Activated CD4-positive, alpha-beta T cell treated with anti-CD3 and anti-CD28 coated beads, Interleukin-2, amount 10 ng/mL, durations not matched to agents 7 days and 5 days (primary cell): ENCODE data around the gene CYS1. TPM values are rescaled to one million over a fixed set of nuclear protein-coding genes. Genes with fewer than 3 reads are reported as not detected.

Experiments used
- CTCF ChIA-PET: fragments of 350-600 bp; sonication (Branson Sonifier 250); formaldehyde crosslinking; loops from one replicate; lab custom pipeline; 2021; ENCODE audit warnings: antibody characterized with exemption; lab: Charles Lee
- POLR2A ChIA-PET: fragments of 350-600 bp; sonication (Branson Sonifier 250); formaldehyde crosslinking; loops from one replicate; lab custom pipeline; 2021; ENCODE audit warnings: antibody characterized with exemption; lab: Charles Lee
- DNase-seq: peaks from one replicate; pipeline ENCODE4 v3.0.0-alpha.2; 2020
- H3K27ac Mint-ChIP-seq: one replicate; pipeline ENCODE4 v1.8.0; 2021; ENCODE audit warnings: mild to moderate bottlenecking, moderate library complexity, mixed read lengths
- H3K27me3 Mint-ChIP-seq: one replicate; pipeline ENCODE4 v1.8.0; 2021; ENCODE audit warnings: mixed read lengths
- H3K36me3 Mint-ChIP-seq: one replicate; pipeline ENCODE4 v1.8.0; 2021; ENCODE audit warnings: low read depth, mixed read lengths
- H3K4me1 Mint-ChIP-seq: one replicate; pipeline ENCODE4 v1.8.0; 2021; ENCODE audit warnings: mixed read lengths
- H3K4me3 Mint-ChIP-seq: one replicate; pipeline ENCODE4 v1.8.0; 2021; ENCODE audit warnings: mild to moderate bottlenecking, moderate library complexity, mixed read lengths
- H3K9me3 Mint-ChIP-seq: one replicate; pipeline ENCODE4 v1.8.0; 2021; ENCODE audit warnings: mixed read lengths
- total RNA-seq, 2 experiments: library from RNA; stranded (reverse); gene quantifications; one replicate each; pipeline ENCODE4 v1.2.3, GENCODE V29; 2021

The CYS1 gene
- total RNA-seq, 2 experiments from 2014 or later, result 0.15 to 0.17 TPM

- H3K9me3 Mint-ChIP-seq, result peaks cover 4% of the 10 kb centered on the region
- H3K27ac Mint-ChIP-seq, result no peak overlapping the region
- peaks cover 7% of the 10 kb centered on the region for H3K4me1 Mint-ChIP-seq
- POLR2A ChIA-PET, result no interaction called here
- DNase-seq, result no peak
- CTCF ChIA-PET, result interaction anchor here (1.3 kb wide), 1 partner anchor 344 kb away, joined by 3 read pairs; no protein-coding TSS in a partner anchor
- no peaks in the 10 kb centered on the region for H3K36me3 Mint-ChIP-seq
- H3K27me3 Mint-ChIP-seq, result peaks cover 4% of the 10 kb centered on the region
- H3K4me3 Mint-ChIP-seq, result no peak overlapping the region
Measured at GRCh38 chr2:10064932-10065772, 15.1 kb downstream of the CYS1 start.

GRCh38 chr2:10063566-10063965, 16.6 kb downstream of the CYS1 start:
- CTCF ChIA-PET, result interaction anchor here (0.6 to 1.3 kb wide), 4 partner anchors 9 to 21 kb away, joined by 3 to 4 read pairs (median 3); no protein-coding TSS in a partner anchor
- Mint-ChIP-seq H3K27ac (no peak overlapping the region), H3K27me3 (peaks cover 4% of the 10 kb centered on the region), H3K4me3 (no peak overlapping the region), H3K4me1 (peaks cover 7% of the 10 kb centered on the region), H3K36me3 (no peaks in the 10 kb centered on the region), H3K9me3 (peaks cover 4% of the 10 kb centered on the region)
- POLR2A ChIA-PET, result no interaction called here
- DNase-seq, result no peak

GRCh38 chr2:10062931-10063365, 17.3 kb downstream of the CYS1 start:
- H3K27ac Mint-ChIP-seq, result no peak overlapping the region

GRCh38 chr2:10061221-10061925, 18.8 kb downstream of the CYS1 start:
- ChIA-PET POLR2A (no interaction called here), CTCF (interaction anchor here (1.3 to 1.8 kb wide), 4 partner anchors 11 to 374 kb away, joined by 3 to 8 read pairs (median 4); no protein-coding TSS in a partner anchor)
- H3K36me3 Mint-ChIP-seq, result no peaks in the 10 kb centered on the region
- peaks cover 1% of the 10 kb centered on the region for H3K27me3 Mint-ChIP-seq
- H3K4me1 Mint-ChIP-seq, result peaks cover 12% of the 10 kb centered on the region
- no peak for DNase-seq
- no peaks in the 10 kb centered on the region for H3K9me3 Mint-ChIP-seq
- no peak overlapping the region for H3K27ac Mint-ChIP-seq
- no peak overlapping the region for H3K4me3 Mint-ChIP-seq

More at GRCh38 chr2:10062931-10063365, 17.3 kb downstream of the CYS1 start:
- H3K4me1 Mint-ChIP-seq, result peaks cover 7% of the 10 kb centered on the region
- peaks cover 3% of the 10 kb centered on the region for H3K9me3 Mint-ChIP-seq
- ChIA-PET POLR2A (no interaction called here), CTCF (interaction anchor here (0.8 to 1.1 kb wide), 2 partner anchors 20 to 220 kb away, joined by 3 read pairs; partner anchors contain the start of gene TAF1B)
- DNase-seq, result no peak
- H3K4me3 Mint-ChIP-seq, result no peak overlapping the region
- peaks cover 4% of the 10 kb centered on the region for H3K27me3 Mint-ChIP-seq
- no peaks in the 10 kb centered on the region for H3K36me3 Mint-ChIP-seq

GRCh38 chr2:10059552-10060335, 20.5 kb downstream of the CYS1 start:
- ChIA-PET POLR2A (no interaction called here), CTCF (interaction anchor here (0.6 to 3.2 kb wide), 5 partner anchors 12 to 740 kb away, joined by 4 to 18 read pairs (median 5); no protein-coding TSS in a partner anchor)
- H3K4me1 Mint-ChIP-seq, result peaks cover 5% of the 10 kb centered on the region
- no peak overlapping the region for H3K27ac Mint-ChIP-seq
- no peaks in the 10 kb centered on the region for H3K36me3 Mint-ChIP-seq
- H3K9me3 Mint-ChIP-seq, result no peaks in the 10 kb centered on the region
- no peak for DNase-seq
- no peak overlapping the region for H3K4me3 Mint-ChIP-seq
- H3K27me3 Mint-ChIP-seq, result no peaks in the 10 kb centered on the region

DNA sequence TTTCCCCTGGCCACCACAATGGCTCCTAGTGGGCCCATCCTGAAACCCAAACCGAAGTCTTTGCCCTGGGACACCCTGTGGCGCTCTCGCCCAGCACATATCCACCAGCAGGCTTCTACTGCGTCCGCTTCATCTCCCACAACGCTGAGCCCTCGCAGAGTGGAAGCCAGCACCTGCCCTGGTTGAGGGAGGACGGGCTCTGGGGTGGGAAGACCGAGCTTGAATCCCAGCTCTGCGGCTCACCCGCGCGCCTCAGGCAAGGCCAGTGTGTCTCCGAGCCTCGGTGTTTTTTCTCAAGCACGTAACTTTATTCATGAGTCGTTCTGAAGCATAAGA, 21.2 kb downstream of the CYS1 start:
- H3K4me1 Mint-ChIP-seq, result peaks cover 5% of the 10 kb centered on the region
- H3K27me3 Mint-ChIP-seq, result no peaks in the 10 kb centered on the region
- H3K36me3 Mint-ChIP-seq, result peaks cover under 1% of the 10 kb centered on the region
- DNase-seq, result no peak
- no peak overlapping the region for H3K27ac Mint-ChIP-seq
- no peak overlapping the region for H3K4me3 Mint-ChIP-seq
- CTCF ChIA-PET, result interaction anchor here (1.2 to 3.2 kb wide), 4 partner anchors 11 to 16 kb away, joined by 4 to 18 read pairs (median 5); no protein-coding TSS in a partner anchor
- POLR2A ChIA-PET, result no interaction called here
- no peaks in the 10 kb centered on the region for H3K9me3 Mint-ChIP-seq

DNA sequence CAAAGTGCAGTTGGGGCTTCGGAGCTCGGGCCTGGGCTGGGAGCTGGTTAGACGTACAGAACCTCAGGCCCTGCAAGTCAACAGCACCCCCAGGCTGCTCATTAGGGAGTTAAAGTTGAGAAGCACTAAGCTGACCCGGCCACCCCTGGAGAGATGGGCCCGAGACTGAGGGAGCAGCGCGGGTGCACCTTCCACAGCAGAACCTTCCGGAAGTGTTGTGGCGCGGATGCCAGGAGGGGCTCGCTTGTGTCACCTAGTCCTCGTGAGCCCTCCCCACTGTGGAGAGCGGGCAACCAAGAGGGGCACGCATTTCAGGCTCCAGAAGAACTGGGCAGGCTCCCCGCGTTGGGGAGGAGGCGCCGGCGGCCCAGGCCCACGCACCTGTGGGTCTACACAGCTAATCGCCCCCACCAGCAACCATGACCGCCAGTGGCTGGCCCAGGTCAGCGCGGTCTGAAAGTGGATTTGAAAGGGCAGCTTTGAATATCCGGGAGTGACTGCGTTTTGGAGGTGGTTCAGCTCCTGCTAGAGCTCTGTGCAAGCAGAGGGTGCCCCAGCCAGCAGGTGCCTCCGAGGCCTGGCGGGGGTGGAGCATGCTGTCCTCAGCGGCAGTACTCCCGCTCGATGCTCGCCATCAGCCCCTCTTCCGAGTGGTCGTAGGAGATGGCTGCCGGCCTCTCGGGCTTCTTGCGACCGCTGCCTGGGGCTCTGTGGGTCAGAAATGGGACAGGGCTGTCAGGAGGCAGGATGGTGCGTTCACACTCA, 21.8 kb downstream of the CYS1 start:
- H3K27ac Mint-ChIP-seq, result no peak overlapping the region
- peaks cover 5% of the 10 kb centered on the region for H3K4me1 Mint-ChIP-seq
- DNase-seq, result no peak
- POLR2A ChIA-PET, result no interaction called here
- no peaks in the 10 kb centered on the region for H3K9me3 Mint-ChIP-seq
- CTCF ChIA-PET, result interaction anchor here (1.2 to 3.2 kb wide), 5 partner anchors 10 to 244 kb away, joined by 4 to 18 read pairs (median 9); no protein-coding TSS in a partner anchor
- H3K36me3 Mint-ChIP-seq, result peaks cover 1% of the 10 kb centered on the region
- H3K27me3 Mint-ChIP-seq, result no peaks in the 10 kb centered on the region
- no peak overlapping the region for H3K4me3 Mint-ChIP-seq

DNA sequence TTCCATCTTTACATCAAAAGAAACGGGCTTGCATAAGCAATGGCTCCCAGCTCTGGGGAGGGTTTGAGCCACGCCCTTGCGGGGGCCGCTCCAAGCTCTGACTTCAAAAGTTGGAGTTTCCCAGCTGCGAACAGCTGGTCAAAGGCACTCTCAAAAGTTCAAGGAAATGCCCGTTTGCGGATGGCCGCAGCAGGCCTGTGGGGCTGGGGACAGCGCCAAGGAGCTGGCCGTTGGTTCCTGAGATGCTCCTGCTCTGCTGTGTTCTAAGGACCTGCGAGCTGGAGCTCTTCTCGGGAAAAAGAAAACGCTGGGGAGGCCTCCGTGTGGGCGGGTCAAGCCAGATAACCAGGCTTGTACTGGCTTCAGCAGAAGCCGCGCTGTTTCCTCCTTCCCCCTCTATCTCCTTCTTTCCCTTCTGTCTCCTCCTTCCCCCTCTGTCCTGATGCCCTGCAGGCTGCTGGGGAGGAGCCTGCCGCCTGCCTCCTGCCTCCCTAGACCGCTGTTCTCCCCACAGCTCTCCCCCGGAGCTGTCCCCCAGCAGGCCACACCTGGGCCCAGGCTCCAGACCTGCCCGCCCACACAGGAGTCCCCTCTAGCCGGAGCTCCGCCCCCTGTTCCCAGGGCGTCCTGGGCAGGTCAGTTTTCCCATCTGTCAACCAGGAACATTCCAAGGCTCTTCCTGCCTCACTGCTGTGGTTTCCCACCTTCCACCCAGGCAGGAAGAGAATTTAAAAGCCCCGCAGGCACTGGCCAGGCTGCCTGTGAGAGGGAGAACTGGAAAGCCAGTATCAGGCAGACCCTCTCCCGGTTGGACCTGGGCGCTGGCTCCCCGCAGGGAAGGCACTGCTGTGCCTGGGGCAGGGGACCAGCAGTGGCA, 22.7 kb downstream of the CYS1 start:
- ChIA-PET CTCF (interaction anchor here (0.9 to 3.2 kb wide), 7 partner anchors 9 to 243 kb away, joined by 3 to 18 read pairs (median 6); no protein-coding TSS in a partner anchor), POLR2A (no interaction called here)
- no peaks in the 10 kb centered on the region for H3K27me3 Mint-ChIP-seq
- no peak overlapping the region for H3K27ac Mint-ChIP-seq
- no peak overlapping the region for H3K4me3 Mint-ChIP-seq
- peaks cover 5% of the 10 kb centered on the region for H3K4me1 Mint-ChIP-seq
- DNase-seq, result no peak
- no peaks in the 10 kb centered on the region for H3K9me3 Mint-ChIP-seq
- peaks cover 8% of the 10 kb centered on the region for H3K36me3 Mint-ChIP-seq

- Mint-ChIP-seq H3K27ac (no peak overlapping the region), H3K4me1 (peaks cover 5% of the 10 kb centered on the region), H3K9me3 (no peaks in the 10 kb centered on the region), H3K4me3 (no peak overlapping the region), H3K27me3 (no peaks in the 10 kb centered on the region), H3K36me3 (peaks cover 10% of the 10 kb centered on the region)
- CTCF ChIA-PET, result interaction anchor here (0.9 to 2.7 kb wide), 6 partner anchors 10 to 242 kb away, joined by 3 to 12 read pairs (median 4); no protein-coding TSS in a partner anchor
- DNase-seq, result no peak
- POLR2A ChIA-PET, result no interaction called here
Measured at GRCh38 chr2:10056439-10056838, 23.8 kb downstream of the CYS1 start.

GRCh38 chr2:10054976-10055375, 25.2 kb downstream of the CYS1 start:
- Mint-ChIP-seq H3K27ac (no peak overlapping the region), H3K36me3 (peaks cover 10% of the 10 kb centered on the region), H3K4me3 (no peak overlapping the region), H3K9me3 (no peaks in the 10 kb centered on the region), H3K4me1 (peaks cover 5% of the 10 kb centered on the region), H3K27me3 (no peaks in the 10 kb centered on the region)
- no peak for DNase-seq
- POLR2A ChIA-PET, result no interaction called here
- CTCF ChIA-PET, result no interaction called here

- H3K27ac Mint-ChIP-seq, result no peak overlapping the region
- H3K9me3 Mint-ChIP-seq, result no peaks in the 10 kb centered on the region
- peaks cover 5% of the 10 kb centered on the region for H3K4me1 Mint-ChIP-seq
- CTCF ChIA-PET, result no interaction called here
- DNase-seq, result no peak
- no peak overlapping the region for H3K4me3 Mint-ChIP-seq
- H3K27me3 Mint-ChIP-seq, result no peaks in the 10 kb centered on the region
- H3K36me3 Mint-ChIP-seq, result peaks cover 10% of the 10 kb centered on the region
- POLR2A ChIA-PET, result no interaction called here
Measured at GRCh38 chr2:10054424-10054823, 25.8 kb downstream of the CYS1 start.
